ENCODE measurements around the gene ACOT13.

GRCh38 chr6:24643920-24644319 is 23.0 kb upstream of the ACOT13 start:
- TF ChIP-seq CTCF (IDR thresholded peaks at IDR 0.05) (no peak), ZFX (IDR thresholded peaks at IDR 0.05; ENCODE audit: borderline replicate concordance) (no peak)

All from 22Rv1 (cell line).